Posterior cingulate gyrus (tissue), 11 donors: ENCODE data around the gene TREH.

Experiments used
- DNase-seq, 10 donors: peaks; one replicate each; pipeline versions ENCODE4 v3.0.0 to v3.0.0-alpha.2; 2020 to 2021; ENCODE audit warnings: mixed read lengths in 3 of 10
- intact Hi-C: fragments of 100-400 bp; cut with DNase I; formaldehyde crosslinking; loops from one replicate; pipeline ENCODE4 v1.15.1; 2023

The TREH gene

GRCh38 chr11:118634431-118635236, 44.8 kb downstream of the TREH start:
- intact Hi-C loops: no loop called here
- DNase-seq: peak in 5 of 10 donors; percentile 36 to 89 (median 71)

DNA sequence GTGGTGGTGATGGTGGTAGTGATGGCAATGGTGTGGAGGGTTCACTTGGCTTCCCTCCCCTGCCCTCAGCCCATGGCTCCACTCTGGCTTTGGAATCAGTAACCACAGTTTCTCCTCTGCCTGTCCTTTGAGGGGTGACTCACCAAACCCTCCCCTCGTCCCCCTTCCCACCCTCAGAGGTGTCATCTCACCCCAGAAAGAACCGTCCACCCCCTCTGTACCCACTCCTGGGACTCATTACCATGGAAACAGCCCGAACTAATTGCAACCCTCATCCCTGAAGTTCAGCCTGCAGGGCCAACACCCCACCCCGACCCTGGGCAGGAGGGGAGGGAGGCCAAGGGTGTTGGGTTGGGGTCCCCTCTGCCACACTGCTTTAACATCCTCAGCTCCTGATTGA, 45.5 kb downstream of the TREH start:
- intact Hi-C loops: no loop called here
- DNase-seq: peak in 2 of 10 donors; percentile 50 to 80

DNA sequence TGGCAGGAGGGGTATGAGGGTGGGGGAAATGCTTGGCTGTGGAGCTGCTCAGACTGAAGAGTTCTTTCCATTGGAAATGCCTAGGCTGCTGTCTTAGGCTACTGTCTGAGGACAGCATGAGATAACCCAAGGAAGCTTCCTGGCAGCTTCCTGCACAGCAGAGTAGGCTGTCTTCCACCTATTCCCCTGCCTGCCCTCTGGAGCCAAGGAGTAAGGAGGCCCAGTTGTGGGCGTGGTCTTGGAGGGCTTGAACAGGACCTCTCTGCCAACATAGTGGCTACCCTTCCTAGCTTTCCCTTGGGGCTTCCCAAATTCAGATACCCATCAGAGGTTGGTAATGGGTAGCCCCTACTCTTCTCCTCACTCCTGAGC, 46.1 kb downstream of the TREH start:
- DNase-seq: peak in 1 of 10 donors; percentile 2
- intact Hi-C loops: no loop called here

DNA sequence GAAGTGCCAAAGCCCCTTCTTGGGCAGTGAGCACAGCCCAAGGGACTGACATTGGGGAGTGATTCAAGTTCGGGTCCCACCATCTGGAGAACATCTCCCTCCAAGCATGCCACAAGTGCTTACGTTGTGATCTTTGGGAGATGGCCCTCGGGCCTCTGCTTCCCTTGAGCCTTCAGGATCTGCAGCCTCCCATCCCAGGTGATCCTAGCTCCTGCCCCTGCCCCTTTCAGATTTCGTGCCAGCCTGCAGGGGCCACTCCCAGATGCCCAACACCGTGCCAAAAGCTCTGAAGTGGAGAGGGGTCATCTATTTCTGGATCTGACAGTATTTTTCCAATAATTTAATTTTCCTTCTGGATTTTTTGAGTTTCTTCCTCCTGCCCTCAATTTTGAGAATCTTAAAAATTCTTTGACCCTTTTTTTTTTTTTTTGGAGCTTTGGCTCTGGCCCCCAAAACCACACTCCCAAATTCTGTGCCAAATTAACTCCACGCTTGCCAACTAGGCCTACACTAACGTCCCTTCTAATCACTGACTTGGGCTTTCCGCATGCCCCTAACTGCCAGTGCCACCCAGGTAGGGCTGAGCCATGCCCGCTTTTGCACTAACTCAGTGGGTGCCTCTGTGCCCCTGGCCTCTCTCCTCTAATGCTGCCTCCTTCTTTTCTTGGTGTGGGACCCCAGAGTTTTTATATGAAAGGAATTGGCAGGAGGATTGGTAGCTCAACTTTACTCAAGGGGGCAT, 46.7 kb downstream of the TREH start:
- DNase-seq: peak in 2 of 10 donors; percentile 54 to 59
- intact Hi-C loops: no loop called here

DNA sequence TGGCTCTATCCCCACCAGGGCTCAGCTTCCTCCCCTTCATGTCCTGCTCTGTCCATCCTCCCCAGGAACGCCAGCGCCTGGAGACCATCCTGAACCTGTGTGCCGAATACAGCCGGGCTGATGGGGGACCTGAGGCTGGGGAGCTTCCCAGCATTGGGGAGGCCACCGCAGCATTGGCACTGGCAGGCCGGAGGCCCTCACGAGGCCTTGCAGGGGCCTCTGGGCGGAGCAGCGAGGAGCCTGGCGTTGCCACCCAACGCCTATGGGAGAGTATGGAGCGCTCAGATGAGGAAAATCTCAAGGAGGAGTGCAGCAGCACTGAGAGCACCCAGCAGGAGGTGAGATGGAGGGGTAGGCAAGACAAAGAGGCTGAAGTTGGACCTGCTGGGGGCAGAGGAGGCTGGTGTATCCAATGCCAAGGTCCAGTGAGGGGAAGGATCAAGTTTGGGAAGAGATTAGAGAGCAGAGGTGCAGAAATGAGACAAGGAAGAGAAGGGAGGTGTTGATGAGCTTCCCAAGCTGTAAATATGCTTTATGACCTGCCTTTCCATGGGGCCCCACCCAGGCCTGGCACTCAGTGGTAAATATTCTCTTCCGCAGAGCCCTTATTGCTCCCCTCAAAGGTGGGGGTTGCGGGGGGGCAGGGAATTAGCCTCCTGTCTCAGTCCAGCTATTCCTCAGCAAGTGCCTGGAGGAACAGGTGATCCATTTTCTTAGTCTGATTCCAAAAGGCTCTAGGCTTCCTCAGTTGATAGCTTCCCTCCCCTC, 48.1 kb downstream of the TREH start:
- intact Hi-C loops: no loop called here

GRCh38 chr11:118629761-118630661, 49.4 kb downstream of the TREH start:
- peak in 2 of 10 donors; percentile 1 to 55 for DNase-seq
- intact Hi-C loops: no loop called here

More for the DNA sequence above, 48.1 kb downstream of the TREH start:
- peak in 2 of 10 donors; percentile 54 to 70 for DNase-seq

DNA sequence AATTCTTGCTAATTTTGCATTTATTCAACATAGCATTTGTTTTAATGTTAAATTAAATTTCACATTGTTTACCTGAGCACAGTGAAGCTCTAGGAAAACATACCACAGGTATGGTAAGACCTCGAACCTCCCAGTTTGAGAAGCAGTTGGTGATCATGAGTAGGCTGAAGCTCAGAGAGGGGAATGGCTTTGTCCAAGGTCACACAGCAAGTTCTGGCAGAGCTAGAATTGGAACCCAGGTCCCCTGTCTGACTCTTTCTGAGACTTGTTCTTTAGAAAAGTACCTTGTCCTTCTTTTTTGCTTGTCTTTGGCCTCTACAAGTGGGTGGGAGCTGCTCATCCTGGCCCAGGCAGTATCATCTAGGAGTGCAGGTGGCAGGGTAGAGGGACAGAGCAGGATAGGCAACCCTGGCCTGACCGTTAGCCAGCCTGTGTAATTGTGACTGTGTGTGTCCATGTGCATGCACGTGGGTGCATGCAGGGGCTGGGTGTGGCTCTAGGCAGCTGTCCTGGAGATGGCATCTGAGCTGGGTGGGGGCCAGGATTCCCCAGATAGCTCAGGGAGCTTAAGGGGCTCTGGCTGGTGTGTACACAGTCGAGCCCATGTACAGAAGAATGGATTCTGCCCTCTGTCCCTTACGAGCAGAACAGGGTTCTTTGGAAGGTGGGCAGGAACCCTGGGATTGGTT, 50.4 kb downstream of the TREH start:
- DNase-seq: peak in 1 of 10 donors; percentile 59
- intact Hi-C loops: no loop called here

GRCh38 chr11:118628432-118628831, 51.0 kb downstream of the TREH start:
- DNase-seq: peak in 4 of 10 donors; percentile 28 to 91 (median 76)
- intact Hi-C loops: no loop called here

- peak in 2 of 10 donors; percentile 65 to 67 for DNase-seq
- intact Hi-C loops: no loop called here
Measured at GRCh38 chr11:118628031-118628430, 51.4 kb downstream of the TREH start.

GRCh38 chr11:118627566-118627965, 51.9 kb downstream of the TREH start:
- intact Hi-C loops: no loop called here
- peak in 1 of 10 donors; percentile 77 for DNase-seq

DNA sequence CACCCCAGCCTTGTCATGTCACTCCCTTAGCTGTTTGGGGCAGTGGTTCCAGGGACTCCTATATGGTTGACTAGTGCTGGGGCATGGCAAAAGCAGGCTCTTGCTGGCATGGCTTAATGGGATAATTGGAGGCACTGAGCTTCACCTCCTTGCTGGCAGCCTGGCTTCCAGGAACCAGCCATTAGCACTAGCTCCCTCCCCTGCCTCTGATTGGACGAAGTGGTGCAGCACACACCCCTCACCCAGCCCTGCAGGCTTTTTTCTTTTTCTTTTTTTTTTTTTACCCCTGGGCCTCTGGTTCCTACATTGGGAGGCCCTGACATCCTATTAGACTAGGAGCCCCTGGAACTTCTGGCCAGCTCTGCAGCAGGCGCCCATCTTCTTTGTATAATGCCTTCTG, 53.5 kb downstream of the TREH start:
- DNase-seq: peak in 2 of 10 donors; percentile 19 to 61
- intact Hi-C loops: no loop called here

GRCh38 chr11:118625036-118625690, 54.3 kb downstream of the TREH start:
- DNase-seq: peak in 4 of 10 donors; percentile 38 to 93 (median 68)
- intact Hi-C loops: no loop called here

- intact Hi-C loops: no loop called here
- peak in 1 of 10 donors; percentile 87 for DNase-seq
Measured at GRCh38 chr11:118623269-118623655, 56.2 kb downstream of the TREH start.

GRCh38 chr11:118622376-118623268, 56.8 kb downstream of the TREH start:
- peak in 6 of 10 donors; percentile 39 to 92 (median 50) for DNase-seq
- intact Hi-C loops: no loop called here

DNA sequence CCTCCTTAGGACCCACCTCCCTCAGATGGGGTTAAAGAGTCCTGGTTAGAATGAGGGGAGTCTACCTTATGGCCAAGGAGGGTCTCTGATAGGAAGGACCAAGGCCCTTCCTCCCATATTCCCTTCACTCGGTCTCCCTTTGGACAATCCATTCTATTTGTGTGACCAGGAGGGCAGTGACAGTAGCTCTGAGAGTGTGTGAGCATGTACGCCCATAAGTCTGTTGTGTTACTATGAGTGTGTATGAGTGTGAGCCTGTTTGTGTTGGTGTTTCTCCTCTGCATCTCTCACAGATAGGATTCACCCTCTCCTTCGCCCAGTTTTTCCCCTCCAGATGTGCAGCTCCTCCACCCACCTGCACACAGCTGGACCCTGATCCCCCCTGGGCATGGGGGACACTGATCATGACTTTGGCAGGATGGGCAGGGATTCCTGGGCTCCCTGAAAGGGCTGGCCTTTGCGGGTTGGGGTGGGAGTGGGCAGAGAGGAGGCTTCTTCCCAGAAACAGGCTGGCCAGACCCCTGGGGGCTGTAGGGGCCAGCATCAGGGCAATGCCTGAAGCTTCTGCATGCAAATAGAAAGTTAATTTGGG, 57.6 kb downstream of the TREH start:
- no peak for DNase-seq
- intact Hi-C loops: no loop called here

DNA sequence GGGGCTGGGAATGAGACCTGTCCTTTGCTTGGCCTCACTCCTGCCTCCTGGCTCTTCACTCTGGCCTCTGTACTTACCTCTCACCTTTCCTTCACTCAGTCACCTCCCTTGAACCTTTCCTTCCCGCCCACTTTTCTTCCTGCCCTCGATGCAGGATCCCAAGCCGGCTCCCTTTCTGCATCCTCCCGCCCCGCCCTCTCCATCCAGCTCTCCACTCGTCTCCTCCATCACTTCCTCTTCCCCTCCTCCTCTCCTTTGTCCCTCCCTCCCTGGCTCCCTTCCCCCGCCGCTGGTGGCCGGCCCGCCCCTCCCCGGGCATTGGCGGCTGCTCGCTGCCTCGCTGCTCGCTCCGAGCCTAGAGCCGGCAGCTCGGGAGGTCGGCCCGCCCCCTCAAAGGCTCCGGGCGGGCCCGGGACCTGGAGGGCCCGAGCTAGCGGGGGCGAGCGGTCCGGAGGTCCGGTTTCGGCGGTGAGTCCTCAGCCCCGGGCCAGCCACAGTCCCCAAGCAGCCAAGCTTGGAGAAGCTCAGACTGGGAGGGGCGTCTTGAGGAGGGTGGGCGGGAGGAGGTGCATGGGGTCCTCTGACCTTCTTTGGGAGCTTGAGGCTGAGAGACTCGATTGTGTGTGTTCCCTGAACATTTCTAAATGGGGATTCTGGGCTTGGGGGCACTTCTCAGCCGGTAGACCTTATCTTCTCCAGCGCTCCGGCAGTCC, 58.2 kb downstream of the TREH start:
- peak; percentile 82 to 97 (median 88) for DNase-seq
- intact Hi-C loops: no loop called here
